ENCODE results near the gene IL1RAPL1.

The IL1RAPL1 gene

DNA sequence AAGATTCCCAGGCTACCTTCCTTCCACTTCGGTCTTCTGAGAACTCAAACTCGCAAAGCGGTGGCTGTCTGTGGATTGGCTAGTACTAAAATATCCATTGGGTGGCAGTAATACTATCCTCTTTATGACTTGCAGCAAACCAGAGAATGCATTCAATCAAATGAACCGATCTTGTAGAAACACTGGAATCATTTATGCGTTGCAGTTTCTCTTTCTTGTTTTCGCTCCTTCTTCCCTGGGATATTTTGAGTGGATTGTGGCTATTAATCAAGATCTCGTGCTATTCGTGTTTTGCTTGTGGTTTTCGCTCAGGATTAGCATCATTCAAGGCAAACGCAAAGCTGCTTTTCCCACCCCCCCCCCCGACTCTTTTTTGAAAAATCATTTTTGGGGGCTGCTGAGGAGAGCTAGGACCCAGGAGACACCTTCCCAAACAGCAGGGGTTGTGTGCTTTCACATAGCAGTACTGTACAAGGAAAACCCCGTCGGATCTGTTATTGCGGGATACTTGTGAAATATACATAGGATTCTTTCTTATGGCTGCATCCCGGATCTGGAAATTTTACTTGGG, at the start of gene IL1RAPL1:
Gene IL1RAPL1 (plus strand): TSS at position 466 of the 571 bp plus-strand sequence.
- DNase-seq, result peak; percentile 35

DNA sequence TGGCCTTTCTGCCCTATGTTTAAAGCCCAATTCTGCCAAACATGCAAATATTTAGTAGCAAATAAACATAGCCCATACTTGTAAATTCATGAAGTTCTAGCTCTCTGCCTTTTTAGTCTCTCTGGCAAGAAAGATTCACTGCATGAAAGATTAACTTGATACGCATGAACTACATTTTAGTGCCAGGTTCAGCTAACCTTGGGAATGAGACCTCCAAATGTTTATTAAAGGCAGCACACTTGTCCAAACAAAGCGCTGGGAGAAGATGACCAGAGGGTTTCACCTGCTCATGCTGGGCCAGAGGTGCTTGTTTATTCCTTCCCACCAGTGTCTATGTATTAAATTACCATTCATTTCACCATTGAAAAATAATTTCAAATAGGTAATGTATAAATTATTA, 44.5 kb upstream of the IL1RAPL1 start:
- DNase-seq, result no peak

DNA sequence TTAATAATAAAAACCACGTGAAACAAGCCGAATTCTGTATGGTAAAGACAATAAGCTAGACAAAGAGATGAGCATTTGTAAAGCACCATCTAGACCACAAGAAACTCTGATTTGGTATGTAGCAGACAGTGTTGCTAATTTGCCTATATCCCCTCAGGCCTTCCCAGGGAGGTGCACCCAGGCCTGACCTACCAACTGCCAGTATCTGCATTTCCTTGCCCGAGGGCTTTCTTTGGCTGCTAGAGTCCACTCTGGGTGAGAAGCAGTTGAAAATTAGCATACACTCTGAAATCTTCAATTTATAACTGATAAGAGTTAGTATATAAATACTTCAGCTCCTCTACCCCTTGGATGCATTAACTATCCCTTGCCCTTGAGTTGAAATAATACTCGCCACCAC, 37.4 kb upstream of the IL1RAPL1 start:
- DNase-seq, result no peak

DNA sequence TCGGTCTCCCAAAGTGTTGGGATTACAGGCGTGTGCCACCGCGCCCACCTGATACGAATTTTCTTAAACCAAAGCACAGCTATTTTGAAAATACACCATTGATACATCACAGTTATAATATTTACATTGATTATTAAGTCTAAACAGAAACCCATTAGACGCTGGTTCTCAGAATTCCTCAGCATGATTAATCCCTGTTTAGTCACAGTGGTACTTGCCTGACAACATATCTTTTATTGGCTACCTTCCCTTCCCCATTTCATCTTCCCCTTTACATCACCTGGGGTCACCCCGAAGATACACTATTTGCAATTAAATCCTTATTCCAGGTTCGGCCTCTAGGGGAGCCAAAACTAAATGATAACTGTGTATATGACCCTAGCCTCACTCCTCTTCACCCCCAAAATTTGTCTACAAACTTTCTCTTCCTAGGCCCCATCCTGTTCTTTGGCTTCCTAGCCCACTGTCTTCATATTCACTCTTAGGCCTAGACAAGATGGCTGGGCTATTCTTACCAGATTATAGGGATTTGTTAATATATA, 36.8 kb upstream of the IL1RAPL1 start:
- DNase-seq, result no peak

DNA sequence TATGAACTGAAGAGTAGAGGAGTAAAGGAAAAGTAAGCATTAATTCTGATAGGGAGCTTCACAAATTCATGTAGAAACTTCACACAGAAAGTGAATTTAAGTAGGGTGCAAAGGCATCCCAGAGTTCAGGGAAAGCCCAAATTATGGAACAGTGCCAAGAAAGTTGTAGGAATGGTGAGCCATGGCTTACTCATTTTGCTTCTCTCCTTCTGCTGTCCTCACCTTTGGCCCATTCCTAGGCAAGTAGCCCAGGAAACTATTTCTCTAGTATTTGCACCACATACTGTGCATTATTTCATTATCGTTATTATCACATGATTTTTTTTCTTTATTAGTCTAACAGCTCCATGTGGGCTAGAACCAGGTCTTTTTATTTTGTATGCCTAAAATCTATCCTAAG, 34.9 kb upstream of the IL1RAPL1 start:
- no peak for DNase-seq

DNA sequence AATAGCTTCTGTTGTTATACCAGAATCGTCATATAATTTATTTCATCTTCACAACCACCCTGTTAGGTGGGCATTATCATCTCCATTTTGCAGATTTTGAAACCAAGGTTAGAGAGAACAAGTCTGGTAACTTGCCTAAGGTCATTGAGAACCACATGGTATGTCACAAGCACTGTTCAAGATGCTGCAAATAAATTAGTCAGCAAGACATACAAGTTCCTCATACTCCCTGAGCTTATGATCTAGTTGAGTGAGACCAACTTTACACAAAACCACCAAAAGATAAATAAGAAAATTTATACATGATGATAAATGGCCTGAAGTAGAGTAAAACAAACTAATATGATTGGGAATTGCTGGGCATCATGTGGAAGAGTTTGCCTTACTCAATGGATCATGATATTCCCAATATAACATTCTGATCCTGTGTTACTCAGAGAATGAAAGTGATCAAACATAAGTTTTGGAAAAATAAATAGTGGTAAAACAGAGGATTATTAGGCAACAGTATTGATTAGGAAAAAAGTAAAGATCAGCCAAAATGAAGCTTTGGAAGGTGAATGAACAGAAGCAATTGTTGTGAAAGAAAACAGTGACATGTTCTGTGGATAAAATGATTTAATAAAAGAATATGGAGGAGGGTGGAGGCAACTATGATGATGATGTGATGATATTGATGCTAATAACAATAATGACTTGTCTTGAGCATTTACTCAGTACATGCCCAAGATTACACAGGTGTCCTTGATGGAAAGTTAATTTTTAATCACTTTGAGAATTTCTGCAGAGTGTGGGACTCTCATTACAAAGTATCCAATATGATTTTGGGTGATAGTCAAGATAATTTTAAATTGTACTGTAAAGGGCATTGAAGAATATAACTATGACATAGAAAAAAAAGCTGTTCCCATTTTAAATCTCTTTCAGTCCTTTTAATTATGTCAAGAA, 34.1 kb upstream of the IL1RAPL1 start:
- no peak for DNase-seq

DNA sequence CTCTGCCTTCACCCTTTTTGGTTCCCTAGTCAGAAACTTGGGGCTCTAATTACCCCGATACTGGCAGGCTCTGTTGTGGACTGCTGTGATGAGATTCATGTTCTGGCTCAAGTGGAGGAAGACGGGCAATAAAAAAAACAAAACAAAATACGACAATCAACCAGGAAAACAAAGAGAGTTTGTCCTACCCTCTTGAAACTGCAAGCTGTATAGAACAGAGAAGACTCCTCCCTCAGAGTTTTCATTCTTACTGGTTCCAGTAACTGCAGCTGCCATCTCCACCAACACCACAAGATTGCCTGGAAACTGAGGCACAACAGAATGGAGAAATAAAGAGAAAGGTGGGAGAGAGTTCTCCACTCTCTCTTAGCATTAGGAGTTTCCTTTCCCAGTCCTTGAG, 11.1 kb upstream of the IL1RAPL1 start:
- no peak for DNase-seq

DNA sequence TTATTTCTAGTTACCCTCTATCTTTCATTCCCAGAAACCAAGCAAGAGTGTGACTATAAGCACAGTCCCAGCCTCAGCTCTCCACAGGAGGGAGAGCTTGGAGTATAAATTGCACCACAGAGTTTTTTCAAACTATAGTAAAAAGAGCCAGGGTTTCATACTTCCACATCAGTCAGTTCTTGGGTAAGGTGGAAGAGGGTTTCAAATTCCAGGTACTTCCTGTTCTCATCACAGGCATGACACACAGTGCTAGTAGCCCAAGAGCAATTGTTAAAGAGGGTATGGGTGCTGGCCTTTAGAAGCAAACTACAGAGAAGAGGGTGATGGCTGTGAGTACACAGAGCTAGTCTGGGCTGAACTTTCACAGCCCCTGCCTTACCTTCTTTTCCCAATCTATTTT, 5.7 kb upstream of the IL1RAPL1 start:
- no peak for DNase-seq

DNA sequence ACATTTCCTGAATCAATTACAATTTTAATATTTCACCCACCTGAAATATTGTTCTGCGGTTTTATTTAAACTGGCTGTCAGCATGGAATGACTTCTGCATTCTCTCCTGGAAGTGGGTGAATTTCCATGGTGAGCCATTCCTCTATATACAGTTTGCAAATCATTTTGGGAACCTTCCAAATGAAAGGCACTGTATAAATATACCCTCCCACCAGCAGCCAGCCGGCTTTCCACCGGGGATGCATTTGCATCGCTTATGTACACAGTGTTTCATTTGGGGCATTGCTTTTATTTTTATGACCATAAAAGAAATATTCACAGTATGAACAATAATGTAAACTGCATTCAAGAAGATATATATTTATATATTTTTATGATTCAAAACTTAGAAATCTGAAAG, 4.7 kb upstream of the IL1RAPL1 start:
- DNase-seq, result no peak

DNA sequence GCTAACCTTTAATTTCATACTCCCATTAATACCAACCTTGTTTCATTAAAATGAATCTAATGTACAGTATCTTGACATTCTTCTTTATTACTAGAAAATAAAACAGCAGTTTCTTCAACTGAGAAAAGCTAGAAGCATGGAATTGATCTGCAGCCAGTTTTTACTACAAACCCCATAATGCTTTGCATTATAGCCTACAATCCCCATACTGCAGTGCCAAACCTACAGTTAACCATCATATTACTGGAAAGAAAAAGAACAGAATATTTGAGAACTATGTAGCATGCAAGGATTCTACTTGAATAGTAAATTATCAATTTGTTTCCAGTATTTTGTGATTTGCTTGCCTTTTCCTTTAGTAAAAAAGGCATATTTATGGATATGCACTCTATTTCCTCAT, 3.2 kb upstream of the IL1RAPL1 start:
- no peak for DNase-seq

DNA sequence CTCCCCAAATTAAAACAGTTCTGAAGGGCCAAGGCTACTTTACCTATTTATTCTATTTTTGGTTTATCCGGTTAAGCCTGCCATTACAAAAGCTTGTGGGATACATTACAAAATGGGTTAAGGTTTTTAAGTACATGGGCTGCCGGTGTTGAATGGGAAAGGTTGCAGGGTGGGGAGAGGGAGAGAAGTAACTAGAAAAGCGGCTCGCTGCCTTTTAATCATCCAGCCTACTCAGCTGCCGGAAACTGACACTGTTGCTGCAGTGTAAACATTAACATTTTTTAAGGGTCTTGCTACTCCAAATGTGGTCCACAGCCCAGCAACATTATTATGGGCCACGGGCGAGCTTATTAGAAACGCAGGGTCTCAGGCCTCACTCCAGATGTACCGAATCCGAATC, 1.5 kb upstream of the IL1RAPL1 start:
- no peak for DNase-seq

DNA sequence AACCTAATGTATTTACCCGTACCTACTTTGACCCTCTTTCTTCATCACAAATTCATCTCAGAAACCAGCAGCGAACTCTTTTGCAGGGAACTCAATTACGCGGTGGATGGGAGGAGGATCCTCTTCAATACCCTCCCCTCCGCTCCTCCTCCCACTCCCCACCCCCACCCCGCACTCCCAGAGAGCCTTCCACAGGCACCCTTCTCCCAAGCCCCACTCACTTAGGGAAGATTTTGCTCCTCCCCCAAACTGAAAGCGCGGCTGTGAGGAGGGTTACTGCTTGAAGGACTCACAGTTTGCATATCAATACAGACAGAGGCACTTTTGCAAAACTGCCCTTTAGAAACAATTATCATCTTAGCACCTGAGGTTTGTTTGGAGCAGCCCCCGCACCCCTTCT, 960 bp upstream of the IL1RAPL1 start:
- no peak for DNase-seq

DNA sequence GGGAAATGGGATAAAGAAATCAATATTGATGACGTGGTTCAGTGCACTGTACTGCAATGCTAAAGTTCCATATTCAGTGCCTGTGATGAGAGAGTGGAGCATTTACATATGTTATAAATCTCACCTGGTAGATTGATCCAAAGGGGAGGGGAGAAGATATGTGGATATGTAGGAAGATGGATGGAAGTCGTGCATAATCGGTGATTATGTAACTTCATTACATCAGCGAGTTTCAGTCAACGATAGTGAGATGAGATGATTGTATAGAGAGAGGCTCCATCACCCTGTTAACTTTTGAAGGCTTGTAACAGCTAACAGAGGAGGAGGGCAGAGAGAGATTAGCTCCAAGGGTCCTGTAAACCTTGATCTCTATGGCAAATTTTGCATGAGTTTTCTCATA, 1.8 kb downstream of the IL1RAPL1 start:
- no peak for DNase-seq

DNA sequence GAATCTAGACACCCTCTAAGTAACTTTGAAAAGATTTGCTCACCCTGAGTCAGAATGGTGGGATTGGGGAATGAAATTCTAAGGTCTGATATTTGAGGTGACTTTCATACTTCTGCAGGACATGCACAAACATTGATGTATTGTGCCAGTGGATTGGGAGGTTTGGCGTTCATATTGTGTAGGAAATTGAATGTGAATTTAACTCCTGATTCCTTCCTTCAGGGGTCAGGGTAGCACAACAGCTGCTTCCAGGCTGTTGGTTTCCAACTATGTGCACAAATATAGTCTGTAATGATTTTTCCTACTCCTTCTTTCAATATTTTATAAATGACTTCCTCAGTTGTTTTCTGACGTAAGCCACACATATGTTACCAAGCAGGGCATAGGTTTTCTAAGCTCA, 3.1 kb downstream of the IL1RAPL1 start:
- no peak for DNase-seq

DNA sequence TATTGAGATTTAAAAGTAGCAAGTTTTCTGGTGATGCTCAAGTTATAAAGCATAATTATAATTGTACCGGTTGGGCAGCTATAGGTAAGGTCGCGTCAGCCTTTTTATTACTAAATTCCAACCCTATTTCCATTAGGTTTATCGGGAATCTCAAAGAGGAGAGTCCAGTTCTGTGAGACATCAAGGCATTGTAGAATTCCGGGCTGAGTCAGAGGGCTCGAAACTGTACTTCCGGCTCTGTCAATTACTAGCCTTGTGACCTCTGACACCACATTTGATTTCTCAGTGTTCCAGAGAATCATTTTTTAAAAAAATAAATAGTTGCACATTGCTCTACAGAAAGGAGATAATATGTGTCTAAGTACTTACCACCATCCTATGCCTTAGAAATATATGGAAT, 4.3 kb downstream of the IL1RAPL1 start:
- DNase-seq, result no peak

DNA sequence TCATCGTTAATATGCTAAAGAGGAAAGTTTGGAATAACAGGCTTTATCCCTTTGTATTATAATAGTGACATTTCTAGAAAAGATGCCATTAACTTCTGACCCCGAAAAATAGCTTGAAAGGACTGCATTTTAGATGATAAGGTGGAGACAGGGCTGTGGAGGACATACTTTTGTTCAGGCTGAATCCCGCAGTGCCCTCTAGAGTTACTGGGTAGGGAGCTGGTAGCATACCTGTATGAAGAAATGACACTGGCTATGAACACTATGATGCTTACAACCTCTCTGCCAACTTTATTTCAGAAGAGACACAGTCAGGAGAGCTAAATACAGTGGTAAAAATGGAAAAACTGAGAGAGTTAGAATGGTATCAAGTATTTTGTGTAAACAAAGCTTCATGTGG, 8.1 kb downstream of the IL1RAPL1 start:
- DNase-seq, result no peak

DNA sequence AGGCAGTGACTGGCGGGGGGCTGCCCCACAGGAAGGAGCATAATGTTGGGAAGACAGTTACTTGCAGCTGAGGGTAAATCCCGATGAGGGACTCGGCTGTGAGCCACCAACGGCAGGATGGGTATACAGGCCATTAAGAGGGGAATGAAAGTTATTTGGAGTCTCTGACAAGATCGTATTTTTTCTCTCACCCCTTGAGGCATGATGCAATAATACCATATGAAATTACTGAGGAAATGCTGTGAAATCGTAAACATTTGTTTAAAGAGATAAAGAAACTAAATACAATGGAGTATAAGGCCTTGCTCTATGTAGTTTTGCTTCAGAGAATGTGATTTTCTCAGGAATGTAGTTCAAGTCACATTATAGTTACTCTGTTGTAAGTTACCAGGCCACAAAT, 12.7 kb downstream of the IL1RAPL1 start:
- no peak for DNase-seq

DNA sequence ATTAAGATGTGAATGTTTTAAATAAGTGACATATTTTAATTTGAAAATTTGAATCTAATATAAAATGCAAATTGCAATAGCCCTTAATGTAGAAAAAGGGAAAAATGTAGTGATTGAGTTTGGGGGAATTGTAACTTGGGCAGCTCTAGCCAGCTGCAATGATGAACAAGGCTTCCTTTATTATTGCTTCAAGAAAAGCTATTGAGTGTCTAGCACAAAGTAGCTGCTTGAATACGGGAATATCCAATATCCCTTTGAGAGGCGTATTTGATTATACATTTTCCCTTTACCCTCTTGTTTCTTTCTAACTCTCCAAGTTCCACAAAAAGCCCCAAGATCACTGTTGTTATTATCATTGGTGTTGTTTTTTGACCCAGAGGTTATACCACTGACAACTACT, 21.8 kb downstream of the IL1RAPL1 start:
- DNase-seq, result no peak

DNA sequence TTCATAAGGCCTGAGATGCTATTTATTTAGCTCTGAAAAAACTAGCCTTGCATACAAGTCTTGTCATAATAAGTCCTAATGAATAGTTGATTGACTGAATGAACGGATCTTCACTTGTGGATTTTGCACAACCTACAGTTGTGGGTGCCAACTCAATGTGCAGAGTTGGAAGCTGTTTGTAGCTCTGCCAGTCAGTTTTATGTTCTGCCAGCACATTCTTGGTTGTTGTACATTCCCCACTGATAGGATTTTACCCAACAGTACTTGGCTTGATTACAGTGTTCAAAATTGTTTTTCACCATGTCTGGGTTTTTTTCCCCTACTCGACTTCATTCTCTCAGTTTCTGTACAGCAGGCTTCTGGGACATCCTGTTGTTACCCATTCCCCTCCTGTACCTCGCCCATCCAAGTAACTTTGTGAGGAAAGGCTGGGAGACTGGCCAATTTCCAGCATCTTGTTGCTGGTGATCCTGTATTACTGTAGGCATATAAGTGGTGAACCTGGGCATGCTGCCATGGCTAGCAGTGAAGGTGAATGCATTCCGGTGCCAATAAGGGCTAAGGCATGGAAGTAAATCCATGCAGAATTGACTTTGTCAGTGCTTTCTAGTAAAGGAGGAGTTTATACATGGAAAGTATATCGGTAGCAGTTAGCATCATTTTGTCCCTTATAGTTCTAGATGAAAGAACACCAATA, 22.8 kb downstream of the IL1RAPL1 start:
- no peak for DNase-seq

DNA sequence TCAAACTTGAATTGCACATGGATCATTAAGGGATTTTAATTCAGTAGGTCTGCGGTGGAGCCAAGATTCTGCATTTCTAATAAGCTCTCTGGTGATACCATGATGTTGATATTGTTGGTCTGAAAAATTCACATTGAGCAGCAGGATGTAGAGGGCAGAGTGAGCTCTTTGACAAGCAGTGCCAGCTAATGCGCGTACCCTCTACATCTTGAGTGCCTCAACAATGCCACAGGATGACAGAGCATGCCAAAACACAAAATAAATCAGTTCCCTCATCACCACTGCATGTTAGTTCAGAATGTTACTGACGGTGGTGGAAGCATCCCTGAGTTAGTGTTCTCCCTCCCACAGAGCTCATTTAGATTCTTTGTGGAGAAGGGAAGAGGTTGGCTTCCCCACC, 23.5 kb downstream of the IL1RAPL1 start:
- DNase-seq, result no peak

DNA sequence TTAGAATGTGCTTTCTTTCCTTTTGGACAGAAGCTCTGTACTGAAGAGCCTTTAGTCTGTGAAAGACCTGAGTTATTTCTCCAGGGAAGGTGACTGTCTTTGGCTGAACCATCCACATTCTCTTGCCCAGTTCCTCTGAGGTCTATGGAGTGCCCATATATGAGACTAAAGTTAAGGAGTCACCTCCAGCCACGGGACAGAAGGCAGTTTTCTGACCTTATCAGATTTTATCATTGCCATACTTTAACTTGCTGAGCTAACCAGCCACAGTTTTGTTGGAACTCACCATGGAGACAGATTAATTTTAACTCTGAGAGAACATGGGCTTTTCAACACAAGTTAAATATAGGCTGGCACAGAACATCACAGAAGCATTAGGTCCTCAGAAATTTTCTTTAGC, 26.3 kb downstream of the IL1RAPL1 start:
- DNase-seq, result no peak

DNA sequence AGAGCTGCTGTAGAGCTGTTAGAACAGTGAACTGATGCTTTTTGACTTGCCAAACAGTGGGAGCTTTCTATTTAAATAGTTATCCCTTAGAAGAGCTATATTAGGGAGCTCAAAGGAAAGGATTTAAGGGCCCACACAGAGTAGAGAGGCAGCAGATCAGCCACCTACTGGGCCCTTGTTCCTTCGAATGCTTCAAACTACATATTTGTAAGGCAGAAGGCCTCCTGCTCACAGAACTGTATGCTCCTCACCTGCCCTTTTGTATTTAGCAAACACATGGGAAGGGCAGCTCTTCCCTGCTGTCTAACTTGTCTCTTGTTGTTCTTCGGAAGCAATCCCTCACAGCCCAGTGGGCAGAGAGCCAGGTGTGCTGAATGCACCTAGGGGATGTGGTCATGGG, 38.0 kb downstream of the IL1RAPL1 start:
- DNase-seq, result no peak

DNA sequence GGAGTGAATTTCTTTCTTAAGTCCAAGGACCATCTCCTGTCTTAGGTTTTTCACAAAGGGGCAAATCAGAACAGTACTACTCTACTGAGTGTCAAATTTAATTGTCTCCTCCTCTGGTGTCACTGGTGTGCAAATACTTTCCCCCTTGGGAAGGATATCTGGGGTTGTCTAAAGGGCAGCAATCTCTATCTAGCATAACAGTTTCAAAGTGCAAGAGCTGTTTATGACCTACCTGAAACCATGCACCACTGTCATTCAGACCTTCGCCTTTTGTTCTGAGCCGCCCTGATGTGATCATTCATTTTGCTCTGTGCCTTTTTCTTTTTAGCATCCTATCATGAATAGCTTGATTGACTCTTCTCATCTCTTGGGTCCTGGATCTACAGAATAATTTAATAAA, 39.3 kb downstream of the IL1RAPL1 start:
- DNase-seq, result no peak

DNA sequence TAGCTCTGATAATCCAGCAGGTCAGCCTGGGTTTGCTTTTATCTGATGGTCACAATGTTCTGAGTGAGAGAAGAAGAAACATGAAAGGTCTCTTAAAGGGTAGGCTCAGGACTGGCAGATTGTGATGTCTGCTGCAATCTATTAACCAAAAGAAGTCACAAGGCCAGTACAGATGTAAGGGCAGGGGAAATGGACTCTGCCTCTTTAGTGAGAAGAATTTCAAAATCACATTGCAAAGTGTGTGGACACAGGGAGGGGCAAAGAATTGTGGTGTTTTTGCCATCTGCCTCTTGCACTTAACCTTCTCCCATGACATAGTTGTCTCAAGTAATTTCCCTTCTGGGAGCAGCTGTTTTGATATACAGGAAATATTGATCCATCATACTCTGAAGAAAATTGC, 40.9 kb downstream of the IL1RAPL1 start:
- DNase-seq, result peak; percentile 48
